WTC11 (cell line): ENCODE results near the gene HOXA5. TPM values are rescaled to one million over a fixed set of nuclear protein-coding genes. Genes with fewer than 3 reads are reported as not detected.

Experiments
- ATAC-seq: fragments of 200-7000 bp; cut with Tn5 transposase; 2 replicates; pipeline ENCODE4 v1.10.0; 2021; ENCODE audit warnings: mild to moderate bottlenecking, moderate library complexity
- CTCF ChIA-PET: fragments of 300-600 bp; sonication (Branson Sonifier 250); formaldehyde crosslinking; loops from one replicate; lab custom pipeline; 2021; ENCODE audit warnings: antibody characterized with exemption; lab: Charles Lee
- POLR2A ChIA-PET: fragments of 350-600 bp; sonication (Branson Sonifier 250); formaldehyde crosslinking; loops from one replicate; lab custom pipeline; 2021; ENCODE audit warnings: antibody characterized with exemption; lab: Charles Lee
- DNase-seq: peaks from one replicate; pipeline ENCODE4 v3.0.0; 2021; ENCODE audit warnings: low spot score
- H3K27ac Mint-ChIP-seq: 2 replicates; pipeline ENCODE4 v1.8.0; 2021; ENCODE audit warnings: mixed read lengths
- H3K27me3 Mint-ChIP-seq: 2 replicates; pipeline ENCODE4 v1.8.0; 2021; ENCODE audit warnings: low read depth, mild to moderate bottlenecking, moderate library complexity, mixed read lengths
- H3K36me3 Mint-ChIP-seq: 2 replicates; pipeline ENCODE4 v1.8.0; 2021; ENCODE audit warnings: mixed read lengths
- H3K4me1 Mint-ChIP-seq: 2 replicates; pipeline ENCODE4 v1.8.0; 2022; ENCODE audit warnings: mixed read lengths
- H3K4me3 Mint-ChIP-seq: 2 replicates; pipeline ENCODE4 v1.8.0; 2021; ENCODE audit warnings: mild to moderate bottlenecking, moderate library complexity, mixed read lengths
- H3K9me3 Mint-ChIP-seq: 2 replicates; pipeline ENCODE4 v1.8.0; 2021; ENCODE audit warnings: mixed read lengths
- FOXK1 ChIP-seq: sonication (generic); formaldehyde crosslinking; IDR thresholded peaks from 2 replicates; pipeline ENCODE4 v1.8.0; 2022; ENCODE audit warnings: mild to moderate bottlenecking, moderate library complexity, missing genetic modification reagents
- GABPB1 ChIP-seq: sonication (generic); formaldehyde crosslinking; IDR thresholded peaks from 2 replicates; pipeline ENCODE4 v1.8.1; 2023; ENCODE audit warnings: mild to moderate bottlenecking, missing genetic modification reagents
- HMGA2 ChIP-seq: fragments of 250-450 bp; sonication (Bioruptor Pico); IDR thresholded peaks from 2 replicates; pipeline ENCODE4 v1.4.0; 2021; ENCODE audit warnings: mild to moderate bottlenecking, moderate library complexity
- IRF2 ChIP-seq: sonication (generic); formaldehyde crosslinking; IDR thresholded peaks from 2 replicates; pipeline ENCODE4 v1.8.0; 2022; ENCODE audit warnings: low read depth, missing genetic modification reagents, borderline replicate concordance
- NR2C2 ChIP-seq: sonication (generic); formaldehyde crosslinking; IDR thresholded peaks from 2 replicates; pipeline ENCODE4 v1.8.0; 2022; ENCODE audit warnings: mild to moderate bottlenecking, missing genetic modification reagents
- SP1 ChIP-seq: sonication (generic); formaldehyde crosslinking; conservative IDR thresholded peaks from 2 replicates; pipeline ENCODE4 v1.8.1; 2022; ENCODE audit warnings: missing genetic modification reagents
- TCF7 ChIP-seq: sonication (generic); formaldehyde crosslinking; IDR thresholded peaks from 2 replicates; pipeline ENCODE4 v1.8.0; 2022; ENCODE audit warnings: mild to moderate bottlenecking, low read depth, missing genetic modification reagents, moderate library complexity
- ZNF396 ChIP-seq: fragments of 250-450 bp; sonication (Bioruptor Pico); IDR thresholded peaks from 2 replicates; pipeline ENCODE4 v1.8.0; 2021; ENCODE audit warnings: mild to moderate bottlenecking, moderate library complexity, borderline replicate concordance
- ZNF423 ChIP-seq: fragments of 250-450 bp; sonication (Bioruptor Pico); IDR thresholded peaks from 2 replicates; pipeline ENCODE4 v2.1.2; 2022; ENCODE audit warnings: mild to moderate bottlenecking, moderate library complexity
- ZNF671 ChIP-seq: fragments of 250-450 bp; sonication (Bioruptor Pico); IDR thresholded peaks from 2 replicates; pipeline ENCODE4 v1.8.0; 2021; ENCODE audit warnings: mild to moderate bottlenecking
- total RNA-seq: library from RNA; stranded (reverse); gene quantifications from 3 replicates; pipeline ENCODE4 v1.2.3, GENCODE V29; 2021
- TF ChIP-seq, protein P1 (sequence below): sonication (generic); formaldehyde crosslinking; IDR thresholded peaks from 2 replicates; pipeline ENCODE4 v1.8.1; 2022; ENCODE audit warnings: missing genetic modification reagents, borderline replicate concordance
- TF ChIP-seq, protein P2 (sequence below): sonication (generic); formaldehyde crosslinking; IDR thresholded peaks from 2 replicates; pipeline ENCODE4 v1.8.1; 2023; ENCODE audit warnings: mild to moderate bottlenecking, missing genetic modification reagents, moderate library complexity
- TF ChIP-seq, protein P3 (sequence below): sonication (generic); formaldehyde crosslinking; IDR thresholded peaks from 2 replicates; pipeline ENCODE4 v1.8.0; 2023; ENCODE audit warnings: mild to moderate bottlenecking, missing genetic modification reagents
- TF ChIP-seq, protein P4 (sequence below): sonication (generic); formaldehyde crosslinking; IDR thresholded peaks from 2 replicates; pipeline ENCODE4 v1.8.0; 2022; ENCODE audit warnings: mild to moderate bottlenecking, missing genetic modification reagents
- TF ChIP-seq, protein P5 (sequence below): sonication (generic); formaldehyde crosslinking; IDR thresholded peaks from 2 replicates; pipeline ENCODE4 v1.8.1; 2022; ENCODE audit warnings: low read depth, missing genetic modification reagents, borderline replicate concordance
- TF ChIP-seq, protein P6 (sequence below): sonication (generic); formaldehyde crosslinking; IDR thresholded peaks from 2 replicates; pipeline ENCODE4 v1.8.1; 2022; ENCODE audit warnings: low read depth, mild to moderate bottlenecking, moderate library complexity, missing genetic modification reagents, borderline replicate concordance
- TF ChIP-seq, protein P7 (sequence below): fragments of 250-450 bp; sonication (Bioruptor Pico); conservative IDR thresholded peaks from 2 replicates; pipeline ENCODE4 v1.9.0; 2021; ENCODE audit warnings: mild to moderate bottlenecking
- TF ChIP-seq, protein P8 (sequence below): fragments of 250-450 bp; sonication (Bioruptor Pico); IDR thresholded peaks from 2 replicates; pipeline ENCODE4 v1.9.0; 2021; ENCODE audit warnings: moderate library complexity, mild to moderate bottlenecking, inconsistent platforms, borderline replicate concordance

The HOXA5 gene
- total RNA-seq, 1 experiment from 2014 or later: not detected

DNA sequence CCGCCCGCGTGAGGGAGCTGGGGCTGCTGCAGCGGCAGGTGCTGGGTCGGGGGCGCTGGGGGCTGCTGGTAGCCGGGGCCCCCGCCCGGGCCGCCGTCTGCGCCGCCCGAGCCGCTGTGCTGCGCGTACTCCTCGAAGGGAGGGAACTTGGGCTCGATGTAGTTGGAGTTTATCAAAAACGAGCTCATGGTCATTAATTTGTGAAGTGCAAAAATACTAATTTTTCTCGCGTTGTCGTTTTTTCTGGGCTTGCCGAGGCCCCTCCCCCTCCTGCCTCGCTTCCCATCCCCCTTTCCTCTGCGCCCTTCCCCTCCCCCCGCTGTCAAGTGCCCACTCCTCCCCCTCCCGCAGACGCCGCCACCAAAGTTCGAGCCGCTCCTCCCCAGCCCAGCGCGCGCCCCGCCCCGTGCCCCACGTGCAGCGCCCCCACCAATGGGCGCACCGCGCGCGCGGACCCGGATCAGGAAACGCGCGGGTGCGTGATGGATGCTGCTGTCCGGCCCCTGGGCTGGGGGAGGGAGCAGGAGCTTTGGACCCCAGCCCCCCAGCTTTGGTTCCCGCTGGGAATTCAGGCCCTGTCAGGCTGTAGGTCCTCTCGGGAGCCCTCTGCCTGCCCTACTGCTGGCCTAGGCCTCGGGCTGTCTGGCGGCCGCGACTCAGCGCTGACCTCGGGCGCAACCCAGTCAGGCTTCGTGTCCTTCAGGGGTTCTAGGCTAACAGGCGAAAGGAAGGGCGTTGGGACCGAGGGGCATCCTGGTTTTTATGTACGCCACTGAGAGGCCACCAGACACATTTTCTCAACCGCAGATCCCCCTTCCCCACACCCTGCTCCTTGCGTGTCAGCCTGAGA is 12.7 kb downstream of the HOXA5 start, which contains the start of gene HOXA4 (continued):
- TF ChIP-seq, protein P1, sequence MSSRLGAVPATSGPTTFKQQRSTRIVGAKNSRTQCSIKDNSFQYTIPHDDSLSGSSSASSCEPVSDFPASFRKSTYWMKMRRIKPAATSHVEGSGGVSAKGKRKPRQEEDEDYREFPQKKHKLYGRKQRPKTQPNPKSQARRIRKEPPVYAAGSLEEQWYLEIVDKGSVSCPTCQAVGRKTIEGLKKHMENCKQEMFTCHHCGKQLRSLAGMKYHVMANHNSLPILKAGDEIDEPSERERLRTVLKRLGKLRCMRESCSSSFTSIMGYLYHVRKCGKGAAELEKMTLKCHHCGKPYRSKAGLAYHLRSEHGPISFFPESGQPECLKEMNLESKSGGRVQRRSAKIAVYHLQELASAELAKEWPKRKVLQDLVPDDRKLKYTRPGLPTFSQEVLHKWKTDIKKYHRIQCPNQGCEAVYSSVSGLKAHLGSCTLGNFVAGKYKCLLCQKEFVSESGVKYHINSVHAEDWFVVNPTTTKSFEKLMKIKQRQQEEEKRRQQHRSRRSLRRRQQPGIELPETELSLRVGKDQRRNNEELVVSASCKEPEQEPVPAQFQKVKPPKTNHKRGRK (CRISPR knock-in tag): no peak
- TF ChIP-seq, protein P2, sequence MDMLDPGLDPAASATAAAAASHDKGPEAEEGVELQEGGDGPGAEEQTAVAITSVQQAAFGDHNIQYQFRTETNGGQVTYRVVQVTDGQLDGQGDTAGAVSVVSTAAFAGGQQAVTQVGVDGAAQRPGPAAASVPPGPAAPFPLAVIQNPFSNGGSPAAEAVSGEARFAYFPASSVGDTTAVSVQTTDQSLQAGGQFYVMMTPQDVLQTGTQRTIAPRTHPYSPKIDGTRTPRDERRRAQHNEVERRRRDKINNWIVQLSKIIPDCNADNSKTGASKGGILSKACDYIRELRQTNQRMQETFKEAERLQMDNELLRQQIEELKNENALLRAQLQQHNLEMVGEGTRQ (CRISPR knock-in tag): peak; percentile 96
- TF ChIP-seq GABPB1: peak; percentile 37
- TF ChIP-seq, protein P3, sequence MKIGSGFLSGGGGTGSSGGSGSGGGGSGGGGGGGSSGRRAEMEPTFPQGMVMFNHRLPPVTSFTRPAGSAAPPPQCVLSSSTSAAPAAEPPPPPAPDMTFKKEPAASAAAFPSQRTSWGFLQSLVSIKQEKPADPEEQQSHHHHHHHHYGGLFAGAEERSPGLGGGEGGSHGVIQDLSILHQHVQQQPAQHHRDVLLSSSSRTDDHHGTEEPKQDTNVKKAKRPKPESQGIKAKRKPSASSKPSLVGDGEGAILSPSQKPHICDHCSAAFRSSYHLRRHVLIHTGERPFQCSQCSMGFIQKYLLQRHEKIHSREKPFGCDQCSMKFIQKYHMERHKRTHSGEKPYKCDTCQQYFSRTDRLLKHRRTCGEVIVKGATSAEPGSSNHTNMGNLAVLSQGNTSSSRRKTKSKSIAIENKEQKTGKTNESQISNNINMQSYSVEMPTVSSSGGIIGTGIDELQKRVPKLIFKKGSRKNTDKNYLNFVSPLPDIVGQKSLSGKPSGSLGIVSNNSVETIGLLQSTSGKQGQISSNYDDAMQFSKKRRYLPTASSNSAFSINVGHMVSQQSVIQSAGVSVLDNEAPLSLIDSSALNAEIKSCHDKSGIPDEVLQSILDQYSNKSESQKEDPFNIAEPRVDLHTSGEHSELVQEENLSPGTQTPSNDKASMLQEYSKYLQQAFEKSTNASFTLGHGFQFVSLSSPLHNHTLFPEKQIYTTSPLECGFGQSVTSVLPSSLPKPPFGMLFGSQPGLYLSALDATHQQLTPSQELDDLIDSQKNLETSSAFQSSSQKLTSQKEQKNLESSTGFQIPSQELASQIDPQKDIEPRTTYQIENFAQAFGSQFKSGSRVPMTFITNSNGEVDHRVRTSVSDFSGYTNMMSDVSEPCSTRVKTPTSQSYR (CRISPR knock-in tag): peak; percentile 72; the same call in 1 of the 2 replicates
- TF ChIP-seq SP1 (CRISPR knock-in tag): peak; percentile 69
- TF ChIP-seq, protein P4, sequence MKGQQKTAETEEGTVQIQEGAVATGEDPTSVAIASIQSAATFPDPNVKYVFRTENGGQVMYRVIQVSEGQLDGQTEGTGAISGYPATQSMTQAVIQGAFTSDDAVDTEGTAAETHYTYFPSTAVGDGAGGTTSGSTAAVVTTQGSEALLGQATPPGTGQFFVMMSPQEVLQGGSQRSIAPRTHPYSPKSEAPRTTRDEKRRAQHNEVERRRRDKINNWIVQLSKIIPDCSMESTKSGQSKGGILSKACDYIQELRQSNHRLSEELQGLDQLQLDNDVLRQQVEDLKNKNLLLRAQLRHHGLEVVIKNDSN (CRISPR knock-in tag): peak; percentile 98

DNA sequence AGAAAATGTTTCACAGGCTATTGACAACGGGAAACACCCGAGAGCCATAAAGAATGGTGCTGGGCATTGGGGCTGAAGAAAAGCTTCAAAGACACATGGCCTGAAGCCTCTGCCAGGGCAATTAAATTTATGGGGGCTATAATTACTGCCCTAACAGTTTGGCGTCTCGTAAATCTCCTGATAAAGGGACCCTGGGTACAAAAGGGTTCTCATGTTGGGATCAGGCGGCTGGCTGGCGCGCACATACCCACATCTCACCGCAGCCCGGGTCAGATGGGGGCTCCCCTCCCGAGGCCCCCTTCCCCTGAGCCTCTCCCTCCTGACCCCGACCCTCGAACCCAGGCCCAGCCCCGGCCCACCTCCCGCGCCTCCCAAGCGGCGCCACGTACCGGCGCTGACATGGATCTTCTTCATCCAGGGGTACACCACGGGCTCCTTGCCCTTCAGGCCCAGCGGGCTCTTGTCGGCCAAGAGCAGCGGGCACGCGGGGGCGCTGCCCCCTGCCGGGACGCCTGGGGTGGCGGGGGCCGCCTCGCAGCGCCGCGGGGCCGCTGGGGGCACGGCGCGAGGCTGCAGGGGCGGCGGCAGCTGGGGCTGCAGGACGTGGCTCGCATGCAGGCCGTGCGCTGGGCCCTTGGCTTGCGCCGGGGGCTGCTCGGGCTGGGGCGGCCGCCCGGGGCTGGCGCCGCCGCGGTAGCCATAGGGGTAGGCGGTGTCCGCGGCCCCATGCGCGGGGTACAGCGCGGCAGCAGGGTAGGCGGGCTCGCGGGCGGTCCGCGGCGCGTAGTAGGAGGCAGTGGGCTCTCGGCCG is 13.5 kb downstream of the HOXA5 start:
- no peak overlapping the region for H3K27ac Mint-ChIP-seq
- no peak overlapping the region for H3K4me3 Mint-ChIP-seq
- POLR2A ChIA-PET: no interaction called here
- TF ChIP-seq, protein P5, sequence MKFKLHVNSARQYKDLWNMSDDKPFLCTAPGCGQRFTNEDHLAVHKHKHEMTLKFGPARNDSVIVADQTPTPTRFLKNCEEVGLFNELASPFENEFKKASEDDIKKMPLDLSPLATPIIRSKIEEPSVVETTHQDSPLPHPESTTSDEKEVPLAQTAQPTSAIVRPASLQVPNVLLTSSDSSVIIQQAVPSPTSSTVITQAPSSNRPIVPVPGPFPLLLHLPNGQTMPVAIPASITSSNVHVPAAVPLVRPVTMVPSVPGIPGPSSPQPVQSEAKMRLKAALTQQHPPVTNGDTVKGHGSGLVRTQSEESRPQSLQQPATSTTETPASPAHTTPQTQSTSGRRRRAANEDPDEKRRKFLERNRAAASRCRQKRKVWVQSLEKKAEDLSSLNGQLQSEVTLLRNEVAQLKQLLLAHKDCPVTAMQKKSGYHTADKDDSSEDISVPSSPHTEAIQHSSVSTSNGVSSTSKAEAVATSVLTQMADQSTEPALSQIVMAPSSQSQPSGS (CRISPR knock-in tag): no peak
- TF ChIP-seq, protein P6, sequence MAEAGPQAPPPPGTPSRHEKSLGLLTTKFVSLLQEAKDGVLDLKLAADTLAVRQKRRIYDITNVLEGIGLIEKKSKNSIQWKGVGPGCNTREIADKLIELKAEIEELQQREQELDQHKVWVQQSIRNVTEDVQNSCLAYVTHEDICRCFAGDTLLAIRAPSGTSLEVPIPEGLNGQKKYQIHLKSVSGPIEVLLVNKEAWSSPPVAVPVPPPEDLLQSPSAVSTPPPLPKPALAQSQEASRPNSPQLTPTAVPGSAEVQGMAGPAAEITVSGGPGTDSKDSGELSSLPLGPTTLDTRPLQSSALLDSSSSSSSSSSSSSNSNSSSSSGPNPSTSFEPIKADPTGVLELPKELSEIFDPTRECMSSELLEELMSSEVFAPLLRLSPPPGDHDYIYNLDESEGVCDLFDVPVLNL (CRISPR knock-in tag): no peak
- no peak for TF ChIP-seq ZNF396 (CRISPR knock-in tag)
- no peak for TF ChIP-seq NR2C2 (CRISPR knock-in tag)
- no peak for TF ChIP-seq HMGA2 (CRISPR knock-in tag)
- TF ChIP-seq ZNF423: no peak
- TF ChIP-seq, protein P7, sequence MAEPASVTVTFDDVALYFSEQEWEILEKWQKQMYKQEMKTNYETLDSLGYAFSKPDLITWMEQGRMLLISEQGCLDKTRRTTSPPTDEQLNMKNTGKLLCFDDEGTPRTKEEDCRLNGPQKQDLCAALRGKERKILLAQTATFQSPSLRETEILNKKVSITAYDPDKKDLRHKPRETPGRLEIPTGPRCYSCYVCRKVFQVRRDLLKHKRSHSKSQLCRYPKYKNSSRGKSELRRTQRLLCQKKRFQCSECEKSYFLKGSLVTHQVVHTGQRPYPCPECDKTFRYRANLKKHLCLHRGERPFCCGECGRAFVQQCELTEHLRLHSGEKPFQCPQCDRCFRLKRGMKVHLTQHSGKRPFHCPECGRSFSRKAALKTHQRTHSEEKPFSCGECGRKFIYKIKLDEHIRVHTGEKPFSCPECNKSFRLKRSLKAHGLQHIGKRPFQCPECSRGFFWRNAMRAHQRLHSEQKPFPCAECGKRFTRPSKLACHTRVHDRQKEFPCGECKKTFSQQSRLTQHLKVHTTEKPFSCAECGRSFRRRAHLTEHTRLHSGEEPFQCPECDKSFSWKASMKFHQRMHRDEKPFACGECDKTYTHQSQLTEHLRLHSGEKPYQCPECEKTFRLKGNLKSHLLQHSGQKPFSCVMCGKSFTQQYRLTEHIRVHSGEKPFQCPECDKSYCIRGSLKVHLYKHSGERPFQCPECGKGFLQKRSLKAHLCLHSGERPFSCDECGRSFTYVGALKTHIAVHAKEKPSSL: no peak
- no peak for TF ChIP-seq FOXK1 (CRISPR knock-in tag)
- TF ChIP-seq, protein P8, sequence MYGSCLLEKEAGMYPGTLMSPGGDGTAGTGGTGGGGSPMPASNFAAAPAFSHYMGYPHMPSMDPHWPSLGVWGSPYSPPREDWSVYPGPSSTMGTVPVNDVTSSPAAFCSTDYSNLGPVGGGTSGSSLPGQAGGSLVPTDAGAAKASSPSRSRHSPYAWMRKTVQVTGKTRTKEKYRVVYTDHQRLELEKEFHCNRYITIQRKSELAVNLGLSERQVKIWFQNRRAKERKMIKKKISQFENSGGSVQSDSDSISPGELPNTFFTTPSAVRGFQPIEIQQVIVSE (CRISPR knock-in tag): no peak
- TF ChIP-seq ZNF671: no peak
- no peak for TF ChIP-seq IRF2 (CRISPR knock-in tag)
- TF ChIP-seq TCF7 (CRISPR knock-in tag): no peak
- TF ChIP-seq, protein P1 (CRISPR knock-in tag): no peak

More for the DNA sequence above, 13.5 kb downstream of the HOXA5 start:
- CTCF ChIA-PET: interaction anchor here (1.0 to 2.6 kb wide), 3 partner anchors 13 to 50 kb away, joined by 3 to 7 read pairs (median 4); no protein-coding TSS in a partner anchor
- Mint-ChIP-seq H3K4me1 (peaks cover 9% of the 10 kb centered on the region; the same call in 1 of the 2 replicates), H3K27me3 (peaks cover 96% of the 10 kb centered on the region), H3K36me3 (no peaks in the 10 kb centered on the region; the same call in 1 of the 2 replicates), H3K9me3 (no peaks in the 10 kb centered on the region)
- no peak for DNase-seq
- peak; percentile 39 for ATAC-seq
